Lower leg skin (tissue), 4 donors: Measurements from ENCODE around the gene PMPCB. TPM values are rescaled to one million over a fixed set of nuclear protein-coding genes. Genes with fewer than 3 reads are reported as not detected.

Experiments
- DNase-seq, 2 donors: peaks; one replicate each; pipeline ENCODE4 v3.0.0-alpha.2; 2019; ENCODE audit warnings: low spot score in 2 of 2
- H3K4me3 ChIP-seq: fragments of 200-600 bp; sonication (generic); 2 replicates; pipeline ENCODE4 v1.5.1; 2017; ENCODE audit warnings: mild to moderate bottlenecking, low read depth; ENCODE audit not compliant: poor library complexity, severe bottlenecking
- POLR2A ChIP-seq, 2 donors: fragments of 450-650 bp; IDR thresholded peaks; one replicate each; pipeline ENCODE4 v1.6.1; 2016 to 2017; ENCODE audit warnings: antibody characterized with exemption in 2 of 2, mild to moderate bottlenecking in 1 of 2, moderate library complexity in 1 of 2
- WGBS, 2 donors: methylation state at CpG; one replicate each; pipeline ENCODE4 v1.1.5; 2018; 5-methylcytosine and 5-hydroxymethylcytosine counted together
- intact Hi-C: fragments of 100-400 bp; cut with DNase I; formaldehyde crosslinking; loops from one replicate; pipeline ENCODE4 v1.15.0; 2023; ENCODE audit warnings: low total_unique reads
- total RNA-seq, 4 donors: library from RNA; depleted of rRNA; stranded (reverse); fragments of >200 nt; gene quantifications; one replicate each; pipeline ENCODE4 v1.1.0, GENCODE V29; 2016
- TF ChIP-seq, protein P1 (sequence below), 3 donors: fragments of 450-650 bp; IDR thresholded peaks; one replicate each; pipeline ENCODE4 v1.5.1; 2016; ENCODE audit warnings: antibody characterized with exemption in 3 of 3, mild to moderate bottlenecking in 3 of 3, moderate library complexity in 2 of 3

Gene PMPCB
- total RNA-seq, 4 donors from 2014 or later = 43.3 to 49.5 (median 47.5) TPM

- no peak overlapping the region for H3K4me3 ChIP-seq
- intact Hi-C loops = no loop called here
- no peak for DNase-seq
- TF ChIP-seq POLR2A (IDR thresholded peaks at IDR 0.05) = no peak
- TF ChIP-seq, protein P1, sequence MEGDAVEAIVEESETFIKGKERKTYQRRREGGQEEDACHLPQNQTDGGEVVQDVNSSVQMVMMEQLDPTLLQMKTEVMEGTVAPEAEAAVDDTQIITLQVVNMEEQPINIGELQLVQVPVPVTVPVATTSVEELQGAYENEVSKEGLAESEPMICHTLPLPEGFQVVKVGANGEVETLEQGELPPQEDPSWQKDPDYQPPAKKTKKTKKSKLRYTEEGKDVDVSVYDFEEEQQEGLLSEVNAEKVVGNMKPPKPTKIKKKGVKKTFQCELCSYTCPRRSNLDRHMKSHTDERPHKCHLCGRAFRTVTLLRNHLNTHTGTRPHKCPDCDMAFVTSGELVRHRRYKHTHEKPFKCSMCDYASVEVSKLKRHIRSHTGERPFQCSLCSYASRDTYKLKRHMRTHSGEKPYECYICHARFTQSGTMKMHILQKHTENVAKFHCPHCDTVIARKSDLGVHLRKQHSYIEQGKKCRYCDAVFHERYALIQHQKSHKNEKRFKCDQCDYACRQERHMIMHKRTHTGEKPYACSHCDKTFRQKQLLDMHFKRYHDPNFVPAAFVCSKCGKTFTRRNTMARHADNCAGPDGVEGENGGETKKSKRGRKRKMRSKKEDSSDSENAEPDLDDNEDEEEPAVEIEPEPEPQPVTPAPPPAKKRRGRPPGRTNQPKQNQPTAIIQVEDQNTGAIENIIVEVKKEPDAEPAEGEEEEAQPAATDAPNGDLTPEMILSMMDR (IDR thresholded peaks at IDR 0.05) = no peak
- WGBS, 2 donors = 88 to 94% methylated on average over 2 of the region's 2 CpGs
These were observed 39.5 kb downstream of the PMPCB start for GRCh38 chr7:103336761-103337160.

GRCh38 chr7:103338864-103339263 lies 41.6 kb downstream of the PMPCB start:
- no peak for DNase-seq
- intact Hi-C loops = no loop called here
- WGBS, 2 donors = 96 to 100% methylated on average over 2 of the region's 2 CpGs
- TF ChIP-seq POLR2A (IDR thresholded peaks at IDR 0.05) = no peak
- TF ChIP-seq, protein P1 (IDR thresholded peaks at IDR 0.05) = no peak
- no peak overlapping the region for H3K4me3 ChIP-seq

GRCh38 chr7:103341466-103341865 lies 44.2 kb downstream of the PMPCB start:
- no peak for DNase-seq
- WGBS, 2 donors = 85 to 88% methylated on average over 2 of the region's 2 CpGs
- TF ChIP-seq, protein P1 (IDR thresholded peaks at IDR 0.05) = no peak
- TF ChIP-seq POLR2A (IDR thresholded peaks at IDR 0.05) = no peak
- intact Hi-C loops = no loop called here
- H3K4me3 ChIP-seq = no peak overlapping the region

GRCh38 chr7:103343332-103343731 lies 46.1 kb downstream of the PMPCB start:
- no peak overlapping the region for H3K4me3 ChIP-seq
- TF ChIP-seq, protein P1 (IDR thresholded peaks at IDR 0.05) = no peak
- TF ChIP-seq POLR2A (IDR thresholded peaks at IDR 0.05) = no peak
- intact Hi-C loops = no loop called here
- no peak for DNase-seq

GRCh38 chr7:103343758-103344452 lies 46.7 kb downstream of the PMPCB start:
- intact Hi-C loops = no loop called here
- 1% methylated on average over 26 of the region's 26 CpGs for WGBS, 2 donors
- no peak for DNase-seq
- H3K4me3 ChIP-seq = peak overlapping the region; percentile 99
- TF ChIP-seq, protein P1 (IDR thresholded peaks at IDR 0.05) = no peak
- TF ChIP-seq POLR2A (IDR thresholded peaks at IDR 0.05) = no peak
